Common myeloid progenitor, CD34-positive (primary cell): ENCODE results near the gene CLPSL1.

Experiments
- CTCF ChIA-PET: fragments of 350-600 bp; sonication (Branson Sonifier 250); formaldehyde crosslinking; loops from one replicate; lab custom pipeline; 2021; ENCODE audit warnings: antibody characterized with exemption; lab: Charles Lee
- POLR2A ChIA-PET: fragments of 350-600 bp; sonication (Branson Sonifier 250); formaldehyde crosslinking; loops from one replicate; lab custom pipeline; 2021; ENCODE audit warnings: antibody characterized with exemption; lab: Charles Lee
- DNase-seq, 3 donors: peaks; one replicate each; pipeline versions ENCODE4 v3.0.0 to v3.0.0-alpha.2; 2013
- H3K27ac ChIP-seq, 2 experiments: 1 replicate in 1 of 2; 2 replicates in 1 of 2; pipeline ENCODE4 v1.7.0; 2013; ENCODE audit warnings: inconsistent platforms in 2 of 2, low read length in 2 of 2, mild to moderate bottlenecking in 2 of 2, low read depth in 1 of 2, moderate library complexity in 1 of 2; ENCODE audit not compliant: severe bottlenecking in 2 of 2, insufficient read depth in 1 of 2, poor library complexity in 1 of 2
- H3K27me3 ChIP-seq, 5 experiments: replicated peaks in 2 of 5; 1 replicate in 3 of 5; 2 replicates in 2 of 5; pipeline versions ENCODE4 v1.6.1 to v1.7.0; 2013; ENCODE audit warnings: low read length in 4 of 5, mild to moderate bottlenecking in 2 of 5, moderate library complexity in 2 of 5, inconsistent platforms in 1 of 5; ENCODE audit not compliant: insufficient read depth in 5 of 5, control insufficient read depth in 4 of 5
- H3K36me3 ChIP-seq, 4 experiments: 1 replicate in 2 of 4; 2 replicates in 2 of 4; pipeline versions ENCODE4 v1.6.1 to v1.7.0; 2013; ENCODE audit warnings: low read length in 3 of 4, control low read depth in 1 of 4, mild to moderate bottlenecking in 1 of 4; ENCODE audit not compliant: control insufficient read depth in 4 of 4, insufficient read depth in 4 of 4
- H3K4me1 ChIP-seq, 4 experiments: 1 replicate in 3 of 4; 2 replicates in 1 of 4; pipeline versions ENCODE4 v1.6.1 to v1.7.1; 2013; ENCODE audit warnings: low read length in 3 of 4, mild to moderate bottlenecking in 3 of 4, control low read depth in 1 of 4, inconsistent platforms in 1 of 4, moderate library complexity in 1 of 4; ENCODE audit not compliant: control insufficient read depth in 4 of 4, insufficient read depth in 4 of 4; ENCODE audit errors: control extremely low read depth in 1 of 4
- H3K4me3 ChIP-seq, 7 experiments: 1 replicate in 4 of 7; 2 replicates in 3 of 7; pipeline versions ENCODE4 v1.5.1 to v1.7.0; 2013; ENCODE audit warnings: mild to moderate bottlenecking in 7 of 7, low read length in 6 of 7, moderate library complexity in 6 of 7, inconsistent platforms in 2 of 7, low read depth in 2 of 7, control low read depth in 1 of 7; ENCODE audit not compliant: insufficient read depth in 4 of 7, control insufficient read depth in 1 of 7; ENCODE audit errors: extremely low read depth in 1 of 7
- H3K9me3 ChIP-seq, 5 experiments: 1 replicate in 4 of 5; 2 replicates in 1 of 5; pipeline versions ENCODE4 v1.6.1 to v1.7.1; 2013; ENCODE audit warnings: low read length in 4 of 5, mild to moderate bottlenecking in 2 of 5, inconsistent platforms in 1 of 5, low read depth in 1 of 5, moderate library complexity in 1 of 5; ENCODE audit not compliant: control insufficient read depth in 4 of 5, insufficient read depth in 2 of 5; ENCODE audit errors: control extremely low read depth in 1 of 5
- WGBS: methylation state at CpG from one replicate; pipeline ENCODE4 v1.1.5; 2013; ENCODE audit not compliant: insufficient coverage; 5-methylcytosine and 5-hydroxymethylcytosine counted together

The CLPSL1 gene

GRCh38 chr6:35801148-35801547, 20.3 kb downstream of the CLPSL1 start:
- peaks cover 0 to 6% (median 2%) of the 10 kb centered on the region in 5 experiments for H3K27me3 ChIP-seq
- ChIA-PET POLR2A (no interaction called here), CTCF (no interaction called here)
- DNase-seq = no peak
- no peaks in the 10 kb centered on the region for H3K36me3 ChIP-seq
- WGBS = 93% methylated on average over 2 of the region's 3 CpGs
- no peak overlapping the region for H3K4me3 ChIP-seq
- H3K9me3 ChIP-seq = no peaks in the 10 kb centered on the region
- H3K4me1 ChIP-seq = peaks cover 0 to 8% (median 4%) of the 10 kb centered on the region in 4 experiments
- H3K27ac ChIP-seq = no peak overlapping the region

- Histone ChIP-seq H3K4me3 (peak within 1 kb of the TSS in 5 of 7 experiments; percentile 29 to 51 (median 40)), H3K9me3 (no peaks in the 10 kb centered on the region), H3K27me3 (peaks cover 0 to 6% (median 0%) of the 10 kb centered on the region in 5 experiments), H3K27ac (no peak within 1 kb of the TSS), H3K36me3 (no peaks in the 10 kb centered on the region), H3K4me1 (peaks cover 0 to 8% (median 4%) of the 10 kb centered on the region in 4 experiments)
- WGBS = 14% methylated on average over 33 of the region's 40 CpGs
- CTCF ChIA-PET = interaction anchor here (0.5 kb wide), 1 partner anchor 160 kb away, joined by 4 read pairs; no protein-coding TSS in a partner anchor
- POLR2A ChIA-PET = no interaction called here
- peak; percentile 17 to 58 (median 56) for DNase-seq
These were observed 24.3 kb downstream of the CLPSL1 start, which contains the start of gene LHFPL5 for GRCh38 chr6:35804996-35805736. TSS of gene LHFPL5 (plus strand) at chr6:35805352. CDS start at chr6:35805671, 319 bp downstream.

- ChIA-PET POLR2A (no interaction called here), CTCF (no interaction called here)
- 100% methylated on average over 1 of the region's 3 CpGs for WGBS
- DNase-seq = no peak
- peaks cover 0 to 8% (median 4%) of the 10 kb centered on the region in 4 experiments for H3K4me1 ChIP-seq
- no peak overlapping the region for H3K27ac ChIP-seq
- H3K36me3 ChIP-seq = no peaks in the 10 kb centered on the region
- no peak overlapping the region for H3K4me3 ChIP-seq
- H3K9me3 ChIP-seq = no peaks in the 10 kb centered on the region
- peaks cover 0 to 6% (median 0%) of the 10 kb centered on the region in 5 experiments for H3K27me3 ChIP-seq
These were observed 27.9 kb downstream of the CLPSL1 start for GRCh38 chr6:35808688-35809087.

GRCh38 chr6:35809809-35810208, 29.0 kb downstream of the CLPSL1 start:
- Histone ChIP-seq H3K9me3 (no peaks in the 10 kb centered on the region), H3K36me3 (no peaks in the 10 kb centered on the region), H3K4me1 (peaks cover 0 to 7% (median 3%) of the 10 kb centered on the region in 4 experiments), H3K4me3 (no peak overlapping the region), H3K27me3 (peaks cover 0 to 6% (median 0%) of the 10 kb centered on the region in 5 experiments), H3K27ac (no peak overlapping the region)
- WGBS = 81% methylated on average over 4 of the region's 5 CpGs
- no peak for DNase-seq
- ChIA-PET POLR2A (no interaction called here), CTCF (no interaction called here)

GRCh38 chr6:35810971-35811698, 30.3 kb downstream of the CLPSL1 start:
- H3K4me3 ChIP-seq = no peak overlapping the region
- H3K27me3 ChIP-seq = no peaks in the 10 kb centered on the region
- ChIA-PET CTCF (interaction anchor here (0.5 kb wide), 1 partner anchor 149 kb away, joined by 3 read pairs; no protein-coding TSS in a partner anchor), POLR2A (no interaction called here)
- no peak overlapping the region for H3K27ac ChIP-seq
- H3K9me3 ChIP-seq = peaks cover 0 to under 1% (median 0%) of the 10 kb centered on the region in 5 experiments
- DNase-seq = no peak
- H3K36me3 ChIP-seq = no peaks in the 10 kb centered on the region
- 93% methylated on average over 12 of the region's 14 CpGs for WGBS
- no peaks in the 10 kb centered on the region for H3K4me1 ChIP-seq

- H3K27me3 ChIP-seq = no peaks in the 10 kb centered on the region
- H3K9me3 ChIP-seq = peaks cover 0 to 4% (median 0%) of the 10 kb centered on the region in 5 experiments
- WGBS = 80% methylated on average over 5 of the region's 6 CpGs
- CTCF ChIA-PET = interaction anchor here (0.5 kb wide), 1 partner anchor 150 kb away, joined by 3 read pairs; no protein-coding TSS in a partner anchor
- H3K36me3 ChIP-seq = no peaks in the 10 kb centered on the region
- H3K4me3 ChIP-seq = no peak overlapping the region
- no peak overlapping the region for H3K27ac ChIP-seq
- POLR2A ChIA-PET = no interaction called here
- H3K4me1 ChIP-seq = no peaks in the 10 kb centered on the region
- DNase-seq = no peak
These were observed 30.8 kb downstream of the CLPSL1 start for GRCh38 chr6:35811699-35811995.

GRCh38 chr6:35817515-35817914, 36.7 kb downstream of the CLPSL1 start:
- ChIA-PET POLR2A (interaction anchor here (0.6 kb wide), 1 partner anchor 574 kb away, joined by 3 read pairs; no protein-coding TSS in a partner anchor), CTCF (no interaction called here)

More at GRCh38 chr6:35817515-35817914, 36.7 kb downstream of the CLPSL1 start:
- Histone ChIP-seq H3K27me3 (no peaks in the 10 kb centered on the region), H3K36me3 (no peaks in the 10 kb centered on the region), H3K9me3 (peaks cover 0 to 7% (median 0%) of the 10 kb centered on the region in 5 experiments), H3K27ac (no peak overlapping the region), H3K4me1 (no peaks in the 10 kb centered on the region), H3K4me3 (no peak overlapping the region)
- DNase-seq = no peak
